MM.1S (cell line): ENCODE results near the gene CDH2.

Source experiments
- DNase-seq: peaks from one replicate; pipeline ENCODE4 v3.0.0-alpha.2; 2015
- H2AFZ ChIP-seq: fragments of 300-600 bp; sonication (generic); 2 replicates; pipeline ENCODE4 v1.6.0; 2016; ENCODE audit warnings: antibody characterized with exemption, low read length
- H3F3A ChIP-seq: fragments of 300-600 bp; sonication (generic); 2 replicates; pipeline ENCODE4 v1.6.1; 2016; ENCODE audit warnings: mild to moderate bottlenecking, antibody characterized with exemption, low read length, moderate library complexity, mixed read lengths; ENCODE audit not compliant: insufficient read depth
- H3K27ac ChIP-seq: fragments of 300-600 bp; sonication (generic); 2 replicates; pipeline ENCODE4 v1.5.1; 2016; ENCODE audit warnings: mild to moderate bottlenecking, low read length
- H3K27me3 ChIP-seq: fragments of 300-600 bp; sonication (generic); replicated peaks from 2 replicates; pipeline ENCODE4 v1.6.0; 2016; ENCODE audit warnings: low read length; ENCODE audit not compliant: insufficient read depth
- H3K36me3 ChIP-seq: fragments of 300-600 bp; sonication (generic); replicated peaks from 2 replicates; pipeline ENCODE4 v1.6.1; 2016; ENCODE audit warnings: mild to moderate bottlenecking, low read length, mixed read lengths; ENCODE audit not compliant: insufficient read depth
- H3K4me1 ChIP-seq: fragments of 300-600 bp; sonication (generic); 2 replicates; pipeline ENCODE4 v1.6.1; 2016; ENCODE audit warnings: low read length, mixed read lengths
- H3K4me2 ChIP-seq: fragments of 300-600 bp; sonication (generic); 2 replicates; pipeline ENCODE4 v1.6.0; 2016; ENCODE audit warnings: low read depth, low read length
- H3K4me3 ChIP-seq: fragments of 300-600 bp; sonication (generic); 2 replicates; pipeline ENCODE4 v1.5.1; 2016; ENCODE audit warnings: low read length, mixed read lengths
- H3K79me2 ChIP-seq: fragments of 300-600 bp; sonication (generic); 2 replicates; pipeline ENCODE4 v1.6.1; 2016; ENCODE audit warnings: mixed run types, low read length, mixed read lengths
- H3K9ac ChIP-seq: fragments of 300-600 bp; sonication (generic); 2 replicates; pipeline ENCODE4 v1.6.1; 2016; ENCODE audit warnings: low read length, mixed read lengths
- H3K9me2 ChIP-seq: fragments of 300-600 bp; sonication (generic); replicated peaks from 2 replicates; pipeline ENCODE4 v1.6.1; 2016; ENCODE audit warnings: mild to moderate bottlenecking, low read length, mixed read lengths; ENCODE audit not compliant: insufficient read depth
- H3K9me3 ChIP-seq: fragments of 300-600 bp; sonication (generic); replicated peaks from 2 replicates; pipeline ENCODE4 v1.6.1; 2016; ENCODE audit warnings: mild to moderate bottlenecking, low read length, mixed read lengths; ENCODE audit not compliant: insufficient read depth
- H4K20me1 ChIP-seq: fragments of 300-600 bp; sonication (generic); 2 replicates; pipeline ENCODE4 v1.6.1; 2016; ENCODE audit warnings: mild to moderate bottlenecking, low read length, moderate library complexity, mixed read lengths; ENCODE audit not compliant: insufficient read depth
- CTCF ChIP-seq: fragments of 300-600 bp; sonication (generic); IDR thresholded peaks from 2 replicates; pipeline ENCODE4 v1.5.1; 2016; ENCODE audit warnings: antibody characterized with exemption, low read length, mixed read lengths
- EZH2 ChIP-seq: fragments of 300-600 bp; sonication (generic); optimal IDR thresholded peaks from 2 replicates; pipeline ENCODE3; 2017; ENCODE audit warnings: low read depth, mild to moderate bottlenecking, antibody characterized with exemption, low read length, mixed read lengths
- EZH2phosphoT487 ChIP-seq: fragments of 300-600 bp; sonication (generic); IDR thresholded peaks from 2 replicates; pipeline ENCODE4 v1.6.1; 2018; ENCODE audit warnings: antibody characterized with exemption, low read length

Gene CDH2

DNA sequence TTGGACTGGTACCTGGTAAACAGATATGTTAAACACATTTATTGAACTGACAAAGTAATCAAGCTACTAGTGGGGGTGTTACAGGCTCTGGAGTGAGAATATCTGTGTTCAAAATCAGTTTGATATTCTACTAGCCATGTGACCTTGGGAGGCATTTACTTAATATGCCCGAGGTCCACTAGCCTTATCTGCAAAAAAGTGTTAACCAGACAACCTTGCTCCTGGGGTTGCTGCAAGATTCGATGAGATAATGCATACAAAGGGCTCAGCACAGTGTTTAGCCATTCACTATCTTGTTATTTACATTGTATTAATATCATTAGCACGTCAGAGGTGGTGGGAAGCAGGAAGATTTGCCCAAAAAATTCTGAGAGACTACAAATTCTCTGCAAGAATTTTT lies 103.3 kb downstream of the CDH2 start:
- Histone ChIP-seq H3K9me3 (no peaks in the 10 kb centered on the region), H3K27ac (no peak overlapping the region)

DNA sequence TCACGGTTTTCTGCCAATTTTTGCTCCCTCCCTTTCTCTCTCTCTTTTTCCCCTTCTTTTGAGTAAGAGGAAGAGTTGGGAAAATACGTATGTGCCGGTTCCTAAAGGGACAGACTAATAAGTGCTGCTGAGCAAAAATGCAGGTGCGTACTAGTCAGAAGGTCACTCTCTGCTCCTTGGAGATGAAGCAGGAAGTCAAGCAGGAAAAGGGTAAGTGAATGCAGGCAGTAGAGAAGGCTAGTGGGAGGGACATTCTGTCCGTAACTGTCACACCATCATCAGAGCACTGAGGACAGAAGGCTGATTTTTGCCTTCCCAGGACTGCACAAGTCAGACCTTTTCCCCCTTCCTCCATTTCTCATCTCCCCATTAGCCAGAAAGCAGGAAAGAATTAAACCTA lies 105.7 kb downstream of the CDH2 start:
- Histone ChIP-seq H4K20me1 (no peaks in the 10 kb centered on the region), H3K4me1 (no peaks in the 10 kb centered on the region), H3K27me3 (no peaks in the 10 kb centered on the region), H3K4me3 (no peak overlapping the region), H2AFZ (no peak overlapping the region), H3K36me3 (no peaks in the 10 kb centered on the region), H3K9ac (no peak overlapping the region), H3K9me3 (no peaks in the 10 kb centered on the region), H3K9me2 (no peaks in the 10 kb centered on the region), H3K27ac (no peak overlapping the region), H3K4me2 (no peak overlapping the region), H3F3A (no peaks in the 10 kb centered on the region), H3K79me2 (no peaks in the 10 kb centered on the region)
- DNase-seq, result no peak
- TF ChIP-seq EZH2phosphoT487, result no peak

More for the DNA sequence above, 103.3 kb downstream of the CDH2 start:
- DNase-seq, result no peak
- H3K36me3 ChIP-seq, result no peaks in the 10 kb centered on the region
- H3K27me3 ChIP-seq, result no peaks in the 10 kb centered on the region
- H3K4me2 ChIP-seq, result no peak overlapping the region
- H3K4me3 ChIP-seq, result no peak overlapping the region
- H4K20me1 ChIP-seq, result no peaks in the 10 kb centered on the region
- H3K79me2 ChIP-seq, result no peaks in the 10 kb centered on the region
- H3K9me2 ChIP-seq, result no peaks in the 10 kb centered on the region
- H3K9ac ChIP-seq, result no peak overlapping the region
- H3F3A ChIP-seq, result no peaks in the 10 kb centered on the region
- TF ChIP-seq EZH2phosphoT487 (no peak), CTCF (no peak), EZH2 (no peak)
- no peaks in the 10 kb centered on the region for H3K4me1 ChIP-seq
- H2AFZ ChIP-seq, result no peak overlapping the region

- TF ChIP-seq EZH2phosphoT487, result no peak
- TF ChIP-seq CTCF, result no peak
- no peak for TF ChIP-seq EZH2
Observed at GRCh38 chr18:28068207-28068606, 108.7 kb downstream of the CDH2 start.

GRCh38 chr18:28067346-28067745 lies 109.6 kb downstream of the CDH2 start:
- TF ChIP-seq CTCF (no peak), EZH2 (no peak), EZH2phosphoT487 (no peak)
- no peaks in the 10 kb centered on the region for H3F3A ChIP-seq
- H3K27me3 ChIP-seq, result no peaks in the 10 kb centered on the region
- no peaks in the 10 kb centered on the region for H3K4me1 ChIP-seq
- no peak overlapping the region for H3K4me3 ChIP-seq
- H3K9me3 ChIP-seq, result no peaks in the 10 kb centered on the region
- H3K9me2 ChIP-seq, result no peaks in the 10 kb centered on the region
- H2AFZ ChIP-seq, result no peak overlapping the region
- H4K20me1 ChIP-seq, result no peaks in the 10 kb centered on the region
- no peaks in the 10 kb centered on the region for H3K36me3 ChIP-seq
- DNase-seq, result no peak
- H3K9ac ChIP-seq, result no peak overlapping the region
- H3K4me2 ChIP-seq, result no peak overlapping the region
- H3K79me2 ChIP-seq, result no peaks in the 10 kb centered on the region
- no peak overlapping the region for H3K27ac ChIP-seq

More at GRCh38 chr18:28068207-28068606, 108.7 kb downstream of the CDH2 start:
- no peak overlapping the region for H3K9ac ChIP-seq
- no peak overlapping the region for H3K4me3 ChIP-seq
- H3K4me1 ChIP-seq, result no peaks in the 10 kb centered on the region
- H3F3A ChIP-seq, result no peaks in the 10 kb centered on the region
- H3K27me3 ChIP-seq, result no peaks in the 10 kb centered on the region
- no peak for DNase-seq
- H3K9me2 ChIP-seq, result no peaks in the 10 kb centered on the region
- no peak overlapping the region for H2AFZ ChIP-seq
- no peaks in the 10 kb centered on the region for H3K36me3 ChIP-seq
- no peaks in the 10 kb centered on the region for H3K9me3 ChIP-seq
- no peaks in the 10 kb centered on the region for H4K20me1 ChIP-seq
- no peak overlapping the region for H3K4me2 ChIP-seq
- no peaks in the 10 kb centered on the region for H3K79me2 ChIP-seq
- no peak overlapping the region for H3K27ac ChIP-seq
